NCI-H1417 treated with DMSO at 0.1 percent for 48 hours (cell line): ENCODE results near the gene MACROD2.
"Not testable (repeated sequence)": the region's sequence is repeated elsewhere in the genome, so short reads cannot be mapped to it uniquely, and the experiment has no call there.

Experiments used
- DNase-seq: peaks from one replicate; lab custom pipeline; 2025; lab: John Stamatoyannopoulos, UW

Gene MACROD2

GRCh38 chr20:14266246-14266645 is 270.9 kb downstream of the MACROD2 start:
- DNase-seq = no peak

- not testable (repeated sequence) for DNase-seq
These were observed 275.4 kb downstream of the MACROD2 start for GRCh38 chr20:14270751-14271150.

GRCh38 chr20:14282140-14282539 is 286.8 kb downstream of the MACROD2 start:
- no peak for DNase-seq

- DNase-seq = no peak
These were observed 289.1 kb downstream of the MACROD2 start for GRCh38 chr20:14284443-14284842.

GRCh38 chr20:14288341-14289330 is 293.3 kb downstream of the MACROD2 start:
- DNase-seq = no peak

GRCh38 chr20:14291502-14291901 is 296.2 kb downstream of the MACROD2 start:
- no peak for DNase-seq

GRCh38 chr20:14295238-14295637 is 299.9 kb downstream of the MACROD2 start:
- DNase-seq = no peak

- DNase-seq = no peak
These were observed 300.5 kb downstream of the MACROD2 start for GRCh38 chr20:14295770-14296309.

- no peak for DNase-seq
These were observed 304.5 kb downstream of the MACROD2 start for GRCh38 chr20:14299831-14300230.

- no peak for DNase-seq
These were observed 307.8 kb downstream of the MACROD2 start for GRCh38 chr20:14303106-14303505.

- no peak for DNase-seq
These were observed 308.3 kb downstream of the MACROD2 start for GRCh38 chr20:14303651-14304050.

GRCh38 chr20:14304472-14304871 is 309.2 kb downstream of the MACROD2 start:
- DNase-seq = no peak

- no peak for DNase-seq
These were observed 312.6 kb downstream of the MACROD2 start for GRCh38 chr20:14307956-14308355.

- DNase-seq = no peak
These were observed 315.8 kb downstream of the MACROD2 start for GRCh38 chr20:14310977-14311627.

- DNase-seq = no peak
These were observed 316.7 kb downstream of the MACROD2 start for GRCh38 chr20:14312001-14312400.

GRCh38 chr20:14313341-14314020 is 318.2 kb downstream of the MACROD2 start:
- DNase-seq = no peak

- no peak for DNase-seq
These were observed 324.4 kb downstream of the MACROD2 start for GRCh38 chr20:14319704-14320103.

GRCh38 chr20:14331646-14332045 is 336.3 kb downstream of the MACROD2 start:
- no peak for DNase-seq

- DNase-seq = no peak
These were observed 337.6 kb downstream of the MACROD2 start for GRCh38 chr20:14332866-14333265.

GRCh38 chr20:14333721-14334120 is 338.4 kb downstream of the MACROD2 start:
- DNase-seq = no peak

GRCh38 chr20:14334306-14334930 is 339.1 kb downstream of the MACROD2 start:
- DNase-seq = peak; percentile 57

- no peak for DNase-seq
These were observed 339.7 kb downstream of the MACROD2 start for GRCh38 chr20:14335052-14335451.
